Stimulated activated naive CD4-positive, alpha-beta T cell (primary cell): ENCODE data around the gene THAP11.
"Not testable (repeated sequence)": the region's sequence is repeated elsewhere in the genome, so short reads cannot be mapped to it uniquely, and the experiment has no call there.

Experiments
- DNase-seq, 6 experiments: peaks; one replicate each; lab custom pipeline; 2025; lab: John Stamatoyannopoulos, UW

THAP11 gene

DNA sequence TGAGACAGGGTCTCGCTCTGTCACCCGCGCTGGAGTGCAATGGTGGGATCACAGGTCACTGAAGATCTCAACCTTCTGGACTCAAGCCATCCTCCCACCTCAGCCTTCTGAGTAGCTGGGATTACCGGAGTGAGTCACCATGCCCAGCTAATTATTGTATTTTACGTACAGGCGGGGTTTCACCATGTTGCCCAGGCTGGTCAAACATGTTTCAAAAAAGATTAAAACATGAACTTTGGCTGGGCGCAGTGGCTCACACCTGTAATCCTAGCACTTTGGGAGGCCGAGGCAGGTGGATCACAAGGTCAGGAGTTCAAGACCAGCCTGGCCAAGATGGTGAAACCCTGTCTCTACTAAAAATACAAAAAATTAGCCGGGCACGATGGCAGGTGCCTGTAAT, 4.9 kb upstream of the THAP11 start:
- not testable (repeated sequence) for DNase-seq

DNA sequence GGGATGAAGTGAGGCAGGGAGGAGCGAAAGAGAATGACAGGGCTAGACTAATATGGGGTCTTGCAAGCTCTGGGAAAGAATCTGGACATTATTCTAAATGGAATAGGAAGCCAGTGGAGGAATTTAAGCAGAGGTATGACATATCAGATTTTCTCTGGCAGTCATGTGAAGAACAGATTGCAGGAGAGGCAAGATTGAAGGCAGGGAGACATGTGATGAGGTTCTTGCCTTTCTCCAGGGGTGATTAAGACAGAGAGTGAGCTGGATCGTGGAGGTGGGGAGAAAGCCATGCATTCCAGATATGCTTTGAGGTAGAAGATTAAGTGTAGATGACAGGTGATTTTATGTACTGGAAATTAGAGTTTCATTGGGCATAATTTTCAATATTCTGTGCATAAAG, 4.3 kb upstream of the THAP11 start:
- no peak for DNase-seq

DNA sequence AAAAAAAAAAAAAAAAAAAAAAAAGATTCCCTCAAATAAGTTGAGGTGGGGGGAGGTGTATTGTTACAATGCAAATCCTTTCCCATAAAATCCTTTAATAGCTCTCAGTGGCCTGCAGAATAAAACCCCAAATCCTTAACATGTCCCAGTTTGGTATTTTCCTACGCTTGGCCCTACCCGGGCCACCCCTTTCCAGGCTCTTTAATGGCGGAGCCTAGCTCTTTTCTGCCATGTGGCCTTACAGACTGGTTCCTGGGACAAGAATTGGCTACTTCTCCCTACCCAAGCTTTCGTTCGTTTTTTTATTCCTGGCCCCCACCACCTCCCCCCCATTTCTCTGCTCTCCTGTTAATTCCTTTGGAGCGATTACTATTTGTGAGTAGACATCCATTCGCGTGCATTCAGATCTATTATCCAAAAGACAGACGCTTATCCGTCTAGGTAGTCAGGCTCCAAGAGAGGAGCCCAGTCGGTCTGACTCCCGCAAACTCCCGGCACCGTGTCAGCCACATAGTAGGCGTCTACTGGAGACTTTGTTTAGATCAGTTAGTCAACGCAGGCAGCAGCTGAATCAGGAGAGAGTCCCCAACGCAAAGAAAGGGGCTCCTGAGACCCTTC, 813 bp upstream of the THAP11 start:
- no peak for DNase-seq

DNA sequence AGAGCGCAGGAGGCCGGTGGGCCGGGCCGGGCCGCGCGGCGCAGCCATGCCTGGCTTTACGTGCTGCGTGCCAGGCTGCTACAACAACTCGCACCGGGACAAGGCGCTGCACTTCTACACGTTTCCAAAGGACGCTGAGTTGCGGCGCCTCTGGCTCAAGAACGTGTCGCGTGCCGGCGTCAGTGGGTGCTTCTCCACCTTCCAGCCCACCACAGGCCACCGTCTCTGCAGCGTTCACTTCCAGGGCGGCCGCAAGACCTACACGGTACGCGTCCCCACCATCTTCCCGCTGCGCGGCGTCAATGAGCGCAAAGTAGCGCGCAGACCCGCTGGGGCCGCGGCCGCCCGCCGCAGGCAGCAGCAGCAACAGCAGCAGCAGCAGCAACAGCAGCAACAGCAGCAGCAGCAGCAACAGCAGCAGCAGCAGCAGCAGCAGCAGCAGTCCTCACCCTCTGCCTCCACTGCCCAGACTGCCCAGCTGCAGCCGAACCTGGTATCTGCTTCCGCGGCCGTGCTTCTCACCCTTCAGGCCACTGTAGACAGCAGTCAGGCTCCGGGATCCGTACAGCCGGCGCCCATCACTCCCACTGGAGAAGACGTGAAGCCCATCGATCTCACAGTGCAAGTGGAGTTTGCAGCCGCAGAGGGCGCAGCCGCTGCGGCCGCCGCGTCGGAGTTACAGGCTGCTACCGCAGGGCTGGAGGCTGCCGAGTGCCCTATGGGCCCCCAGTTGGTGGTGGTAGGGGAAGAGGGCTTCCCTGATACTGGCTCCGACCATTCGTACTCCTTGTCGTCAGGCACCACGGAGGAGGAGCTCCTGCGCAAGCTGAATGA, 606 bp downstream of the THAP11 start:
- peak; percentile 59 to 88 (median 76) for DNase-seq

DNA sequence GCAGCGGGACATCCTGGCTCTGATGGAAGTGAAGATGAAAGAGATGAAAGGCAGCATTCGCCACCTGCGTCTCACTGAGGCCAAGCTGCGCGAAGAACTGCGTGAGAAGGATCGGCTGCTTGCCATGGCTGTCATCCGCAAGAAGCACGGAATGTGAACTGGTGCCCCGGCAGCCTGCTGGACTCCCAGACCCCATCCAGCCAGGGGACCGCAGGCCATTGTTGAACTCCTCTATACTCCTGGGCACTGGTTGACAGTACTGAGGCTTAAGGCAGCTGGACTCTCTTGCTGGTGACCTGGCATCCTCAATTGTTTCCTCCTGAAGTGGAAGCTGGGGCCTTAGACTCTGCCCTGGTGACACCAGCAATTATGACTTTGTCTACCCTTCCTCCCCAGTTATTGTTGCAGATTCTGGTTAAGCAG, 1.2 kb downstream of the THAP11 start:
- no peak for DNase-seq

DNA sequence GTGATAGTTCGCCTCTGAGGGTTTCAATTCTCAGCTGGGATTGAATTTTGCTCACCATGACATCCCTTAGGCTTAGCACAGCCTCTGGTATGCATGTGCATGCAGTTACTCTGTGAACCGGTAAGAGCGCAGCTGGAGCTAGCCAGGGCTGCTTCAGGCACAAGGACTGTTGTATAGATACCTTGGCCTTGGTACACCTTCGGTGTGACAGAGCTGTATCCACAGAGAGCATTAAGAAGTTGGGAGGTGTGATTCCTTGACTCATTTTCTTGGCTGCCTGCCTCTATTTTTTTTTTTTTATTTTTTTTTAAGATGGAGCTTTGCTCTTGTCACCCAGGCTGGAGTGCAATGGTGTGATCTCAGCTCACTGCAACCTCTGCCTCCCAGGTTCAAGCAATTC, 2.4 kb downstream of the THAP11 start:
- DNase-seq, result no peak

DNA sequence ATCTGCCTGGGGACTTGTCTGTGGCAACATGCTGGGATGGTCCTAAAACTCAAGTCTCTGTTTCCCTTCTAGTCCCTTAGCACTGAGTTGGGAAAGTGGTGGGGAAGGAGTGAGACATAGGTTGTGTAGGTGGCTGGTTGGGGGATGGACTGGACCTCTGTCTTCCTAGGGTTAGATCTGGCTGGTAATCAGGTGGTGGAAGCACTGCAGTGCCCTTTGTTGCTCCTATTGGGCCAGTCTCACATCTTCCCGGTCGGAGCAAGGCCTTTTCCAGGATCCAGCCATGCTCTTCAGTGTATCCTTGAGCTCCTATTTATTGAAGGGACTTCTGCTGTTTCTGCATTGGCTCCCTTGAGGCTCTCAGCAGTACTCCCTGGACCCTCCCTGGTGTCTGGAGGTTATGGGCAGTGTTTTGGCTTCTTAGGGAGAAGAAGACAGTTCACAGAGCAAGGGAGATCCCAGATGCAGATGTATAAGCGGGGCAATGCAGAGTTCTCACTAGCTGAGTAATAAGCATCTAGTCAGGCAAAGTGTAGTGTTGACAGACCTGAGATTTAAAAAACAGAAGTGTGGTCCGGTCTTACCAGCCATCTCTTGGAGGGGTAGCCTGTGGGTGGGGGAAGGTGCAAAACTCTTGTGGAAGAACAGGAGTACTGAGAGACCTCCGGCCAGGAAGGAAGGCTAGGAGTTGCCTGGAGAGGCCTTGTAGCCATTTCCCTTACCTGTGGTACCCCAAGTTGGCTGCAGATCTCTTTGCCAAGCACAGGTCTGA, 3.4 kb downstream of the THAP11 start:
- no peak for DNase-seq

DNA sequence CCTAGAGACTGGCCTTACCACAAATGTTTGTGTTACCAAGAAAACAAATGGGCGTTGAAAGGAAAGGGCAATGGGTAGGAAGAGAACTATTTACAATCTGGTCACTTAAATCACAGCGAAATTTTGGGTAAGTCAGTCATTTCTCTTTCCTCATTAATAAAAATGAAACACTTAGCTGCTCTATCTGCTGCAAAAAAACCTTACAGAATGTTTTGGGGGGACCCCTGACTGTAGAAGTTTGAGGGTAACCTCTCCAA, 3.9 kb downstream of the THAP11 start:
- no peak for DNase-seq

DNA sequence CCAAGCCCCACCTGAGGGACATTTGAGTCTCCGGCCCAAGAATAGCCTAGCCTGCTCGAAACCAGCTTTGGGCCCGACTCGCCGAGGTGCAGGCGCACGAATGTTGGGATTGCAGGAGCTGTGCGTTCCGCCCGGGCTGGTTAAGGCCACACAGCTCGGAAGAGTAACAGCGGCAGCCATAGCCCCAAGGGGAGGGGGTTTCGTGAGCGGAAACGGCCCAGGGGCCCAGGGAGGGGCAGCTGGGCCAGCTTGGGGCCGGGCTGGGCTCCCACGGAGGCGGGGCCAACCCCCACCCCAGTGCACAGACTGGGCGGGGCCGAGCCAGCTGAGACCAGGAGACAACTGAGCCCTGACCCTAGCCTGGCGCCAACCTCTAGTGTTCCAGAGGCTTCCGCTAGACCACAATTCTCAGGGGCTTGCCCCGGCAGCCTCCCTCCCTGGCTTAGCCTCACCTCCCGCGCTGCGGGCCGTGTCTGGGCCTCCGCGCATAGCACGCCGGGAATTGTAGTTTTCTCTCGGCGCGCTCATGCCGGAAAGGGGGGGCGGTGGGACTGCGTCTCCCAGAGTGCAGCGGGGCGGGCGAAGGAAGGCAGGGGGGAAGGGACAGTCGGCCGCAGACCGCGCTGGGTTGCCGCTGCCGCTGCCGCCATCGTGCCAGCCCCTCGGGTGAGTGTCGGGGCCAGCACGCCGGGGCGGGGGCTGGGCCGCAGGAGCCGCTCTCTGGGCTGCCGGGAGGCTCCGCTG, 4.4 kb downstream of the THAP11 start, which contains the start of gene NUTF2:
Gene NUTF2, plus strand, starts transcription at position 614 of the 744 bp plus-strand sequence. CDS start 18,198 bp downstream, outside the sequence.
- peak; percentile 89 to 95 (median 94) for DNase-seq

DNA sequence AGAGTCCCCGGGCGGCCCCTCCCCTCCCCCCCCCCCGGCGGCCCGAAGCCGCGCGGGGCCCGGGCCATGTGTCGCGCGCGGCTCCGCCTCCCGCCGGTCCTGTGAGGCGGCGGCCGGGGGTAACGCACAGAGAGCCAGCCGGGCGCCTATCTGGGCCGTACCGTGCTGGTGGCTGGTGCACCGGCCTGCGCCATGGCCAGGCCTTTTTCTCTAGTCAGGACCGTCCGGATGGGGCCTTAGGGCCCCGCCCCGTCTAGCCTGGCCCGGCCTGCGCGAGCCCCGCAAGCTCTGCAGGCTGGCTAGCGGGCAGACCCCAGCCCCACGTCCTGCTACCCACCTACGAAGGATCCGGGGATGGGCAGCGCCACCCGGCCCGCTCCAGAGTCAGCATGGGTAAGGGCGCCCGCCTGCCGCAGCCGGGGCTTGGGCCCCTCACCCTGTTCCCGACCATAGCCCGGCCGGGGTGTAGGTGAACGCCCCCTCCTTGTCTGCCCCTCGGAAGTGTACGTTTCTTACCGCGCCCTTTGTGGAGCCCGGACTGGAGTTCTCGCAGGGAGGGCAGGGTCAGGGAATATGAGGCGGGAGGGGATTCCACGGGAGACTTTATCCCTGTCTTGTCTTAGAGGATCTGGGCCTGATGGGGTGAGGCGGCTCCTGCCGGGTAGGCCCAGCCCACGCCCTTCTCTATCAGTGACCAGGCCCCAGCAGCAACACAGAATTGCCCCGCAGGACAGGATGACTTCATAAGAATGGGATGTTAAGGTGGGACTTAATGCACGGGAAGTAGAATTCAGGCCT, 5.1 kb downstream of the THAP11 start, which contains the start of gene CENPT:
Gene CENPT, minus strand, starts transcription at position 630 of the 798 bp plus-strand sequence. CDS start 13,834 bp downstream, outside the sequence.
- peak in 1 of 6 experiments; percentile 78 for DNase-seq

DNA sequence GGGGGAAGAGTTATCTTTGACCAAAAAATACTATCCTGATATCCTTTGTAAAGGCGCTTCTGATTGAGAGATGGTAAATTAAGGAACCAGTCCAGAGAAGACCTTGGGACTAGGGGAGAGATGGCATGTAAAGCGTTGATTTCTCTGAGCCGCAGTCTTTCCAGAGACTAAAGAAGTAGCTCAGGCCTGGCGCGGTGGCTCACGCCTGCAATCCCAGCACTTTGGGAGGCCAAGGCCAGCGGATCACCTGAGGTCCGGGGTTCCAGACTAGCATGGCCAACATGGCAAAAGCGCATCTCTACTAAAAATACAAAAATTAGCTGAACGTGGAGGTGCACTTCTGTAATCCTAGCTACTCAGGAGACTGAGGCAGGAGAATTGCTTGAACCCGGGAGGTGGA, 6.0 kb downstream of the THAP11 start:
- no peak for DNase-seq

DNA sequence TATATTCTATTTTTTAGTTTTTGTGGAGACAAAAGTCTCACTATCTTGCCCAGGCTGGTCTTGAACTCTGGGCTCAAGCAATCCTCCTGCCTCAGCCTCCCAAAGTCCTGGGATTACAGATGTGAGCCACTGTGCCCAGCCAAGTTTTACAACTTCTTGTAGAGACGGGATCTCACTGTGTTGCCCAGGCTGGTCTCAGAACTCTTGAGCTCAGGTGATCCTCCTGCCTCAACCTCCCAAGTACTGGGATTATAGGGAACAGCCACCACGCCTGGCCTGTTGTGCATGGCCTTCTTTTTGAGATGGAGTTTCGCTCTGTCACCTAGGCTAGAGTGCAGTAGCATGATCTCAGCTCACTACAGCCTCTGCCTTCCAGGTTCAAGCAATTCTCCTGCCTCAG, 11.6 kb downstream of the THAP11 start:
- no peak for DNase-seq

DNA sequence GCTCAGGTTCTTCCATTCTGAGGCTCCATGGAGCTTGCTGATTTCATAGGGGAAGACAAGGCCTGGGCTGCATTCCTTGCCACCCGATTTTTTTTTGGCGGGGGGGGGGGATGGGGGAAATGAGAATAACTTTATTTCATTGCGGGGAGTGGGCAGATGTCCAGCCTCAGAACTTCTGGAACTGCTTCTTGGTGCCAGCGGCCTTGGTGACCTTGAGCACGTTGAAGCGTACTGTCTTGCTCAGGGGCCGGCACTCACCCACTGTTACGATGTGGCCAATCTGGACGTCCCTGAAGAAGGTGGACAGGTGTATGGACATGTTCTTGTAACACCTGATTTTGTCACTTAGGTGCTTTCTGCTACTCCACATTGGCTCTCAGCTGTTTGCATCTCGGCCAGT, 13.7 kb downstream of the THAP11 start:
- DNase-seq, result no peak

DNA sequence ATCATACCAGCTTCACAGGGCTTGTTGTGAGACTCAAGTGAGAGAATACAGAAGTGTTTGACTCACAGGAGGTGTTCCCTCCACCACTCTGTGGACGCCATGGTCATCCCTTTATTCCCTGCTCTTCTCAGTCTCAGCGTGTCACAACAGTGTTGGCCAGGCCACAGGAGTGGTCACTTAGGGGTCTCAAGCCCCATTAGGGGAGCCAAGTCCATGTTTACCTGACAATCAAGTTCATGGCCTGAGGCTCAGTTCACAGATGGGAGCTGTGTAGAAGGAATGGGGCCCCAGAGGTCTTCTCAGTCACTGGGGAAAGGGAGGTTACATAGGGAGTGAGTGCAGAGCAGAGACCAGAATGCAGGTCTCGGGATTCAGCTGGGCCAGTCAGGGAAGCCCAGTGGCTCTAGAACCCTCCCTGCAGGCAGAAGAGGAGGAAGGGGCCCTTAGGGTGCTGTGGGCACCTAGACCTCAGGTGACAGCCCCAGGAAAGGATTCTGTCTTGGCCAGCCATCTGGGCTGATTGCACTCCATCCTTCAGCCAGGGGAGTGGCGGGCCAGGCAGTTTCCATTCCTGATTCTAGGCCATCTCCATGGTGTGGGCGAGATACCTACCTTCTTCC, 14.9 kb downstream of the THAP11 start:
- DNase-seq, result no peak

DNA sequence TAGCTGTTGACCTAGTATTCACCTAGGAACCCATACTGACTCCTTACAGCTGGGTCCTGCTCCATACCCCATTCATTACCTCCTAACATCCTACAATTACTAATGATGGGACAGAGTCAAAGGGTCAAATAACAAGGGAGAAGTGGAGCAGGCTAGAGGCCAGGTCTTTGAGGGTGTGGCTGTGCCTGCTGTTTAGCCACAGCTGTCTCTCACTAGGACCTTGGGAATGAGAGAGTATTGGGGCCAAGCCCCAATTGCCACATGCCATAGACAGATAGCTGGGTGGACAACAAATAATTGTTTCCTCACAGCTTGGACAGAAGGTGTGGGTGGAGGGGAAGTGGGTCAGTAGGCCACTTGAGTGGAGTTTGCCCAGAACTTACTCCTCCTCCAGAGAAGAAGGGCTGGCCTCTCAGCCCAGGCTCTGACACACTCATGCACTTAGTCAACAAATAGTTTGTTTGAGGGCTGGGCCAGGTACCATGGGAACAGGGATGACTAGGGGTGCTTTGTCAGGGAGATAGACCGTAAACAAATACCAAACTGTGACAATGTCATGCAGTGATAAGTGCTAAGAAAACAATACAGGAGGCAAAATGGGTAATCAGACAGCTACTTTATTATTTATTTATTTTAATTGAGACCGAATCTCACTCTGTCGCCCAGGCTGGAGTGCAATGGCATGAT, 15.6 kb downstream of the THAP11 start:
- no peak for DNase-seq

DNA sequence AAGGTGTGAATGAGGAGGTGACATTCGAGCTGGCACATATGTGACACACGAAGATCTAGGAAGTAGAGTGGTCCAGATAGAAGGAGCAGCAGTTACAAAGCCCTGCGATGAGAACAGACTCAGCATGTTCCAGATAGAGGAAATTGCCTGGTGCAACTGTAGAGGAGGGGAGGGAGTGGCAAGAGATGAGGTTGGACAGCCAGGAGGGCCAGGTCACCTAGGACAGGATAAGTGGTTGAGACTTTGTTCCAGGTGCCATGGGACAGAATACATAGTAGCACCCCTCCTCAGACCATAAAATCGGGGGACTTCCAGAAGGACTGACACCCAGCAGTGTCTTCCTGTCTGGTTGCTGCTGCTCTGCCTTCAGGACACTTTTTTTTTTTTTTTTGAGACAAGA, 16.4 kb downstream of the THAP11 start:
- no peak for DNase-seq

DNA sequence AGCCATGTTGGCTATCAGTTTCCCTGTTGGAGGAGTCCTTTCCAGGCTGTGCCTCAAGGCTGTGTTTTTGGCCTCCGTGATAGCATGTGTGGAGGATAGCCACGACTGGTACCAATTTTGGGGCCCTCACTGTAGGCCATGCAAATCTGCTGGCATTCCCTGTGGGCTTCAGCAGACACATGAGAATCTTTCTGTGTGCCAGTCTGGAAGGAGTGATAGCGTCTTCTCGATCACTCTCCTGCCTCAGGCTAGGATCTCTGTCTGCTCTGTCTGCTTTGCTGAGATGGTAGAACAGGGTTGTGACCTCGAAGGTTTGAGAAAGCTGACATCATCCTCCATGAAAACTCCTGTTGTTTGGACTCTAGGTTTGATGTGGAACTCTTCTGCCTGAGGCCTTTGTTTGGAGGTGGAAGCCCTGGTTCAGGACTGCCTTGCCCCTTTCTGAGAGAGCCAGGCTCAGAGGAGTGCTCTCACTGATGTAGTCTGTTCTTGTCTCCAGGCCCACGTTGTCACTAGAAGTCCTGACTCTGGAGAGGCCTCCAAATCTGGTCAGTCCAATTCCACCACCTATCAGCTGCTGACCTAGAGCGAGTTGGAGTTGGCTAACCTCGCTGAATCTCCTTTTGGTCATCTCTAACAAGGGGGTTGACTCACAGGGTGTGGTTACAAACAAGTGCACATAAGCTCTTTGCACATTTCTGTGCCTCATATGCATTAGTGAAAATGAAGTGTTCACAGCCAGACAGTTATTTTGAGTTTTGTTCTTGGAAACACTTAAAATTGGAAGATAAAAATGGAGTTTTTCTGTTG, 18.7 kb downstream of the THAP11 start:
- no peak for DNase-seq

DNA sequence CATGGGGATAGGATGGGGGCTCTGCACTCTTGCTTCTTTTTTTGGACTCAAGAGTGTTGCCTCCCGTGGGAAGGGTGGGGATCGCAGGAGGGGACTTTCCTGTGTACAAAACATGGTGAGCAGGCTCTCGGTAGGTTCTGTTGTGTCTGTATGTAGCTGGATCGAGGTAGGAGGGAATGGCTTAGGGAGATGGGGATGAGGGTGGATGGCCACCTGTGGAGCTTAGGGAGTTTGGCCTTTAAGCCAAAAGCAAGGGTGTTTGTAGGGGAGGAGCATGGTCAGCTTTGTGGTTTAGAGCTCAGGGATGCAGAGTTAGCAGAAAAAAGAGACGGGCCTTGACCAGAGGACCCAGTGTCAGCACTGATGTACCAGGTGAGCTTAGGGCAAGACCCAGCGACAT, 19.8 kb downstream of the THAP11 start:
- no peak for DNase-seq
